Gastroesophageal sphincter (tissue), 3 donors: ENCODE measurements around the gene ARFGEF2.

Experiments
- CTCF ChIP-seq, 4 experiments: fragments of 200-600 bp in 2 of 4; fragments of 450-650 bp in 2 of 4; sonication (generic) in 1 of 4; IDR thresholded peaks; one replicate each; pipeline ENCODE4 v1.5.1; 2017 to 2019; ENCODE audit warnings: antibody characterized with exemption in 4 of 4, mild to moderate bottlenecking in 2 of 4, moderate library complexity in 2 of 4
- EP300 ChIP-seq: sonication (generic); formaldehyde crosslinking; IDR thresholded peaks from one replicate; pipeline ENCODE4 v1.6.1; 2017; ENCODE audit warnings: antibody characterized with exemption, mild to moderate bottlenecking
- POLR2A ChIP-seq, 2 donors: fragments of 450-650 bp; IDR thresholded peaks; one replicate each; pipeline ENCODE4 v1.6.1; 2017; ENCODE audit warnings: antibody characterized with exemption in 2 of 2, mild to moderate bottlenecking in 2 of 2, moderate library complexity in 1 of 2
- POLR2AphosphoS5 ChIP-seq: sonication (generic); formaldehyde crosslinking; IDR thresholded peaks from one replicate; pipeline ENCODE4 v1.6.1; 2017; ENCODE audit warnings: antibody characterized with exemption

- no peak for TF ChIP-seq POLR2A (IDR thresholded peaks at IDR 0.05)
- TF ChIP-seq CTCF (IDR thresholded peaks at IDR 0.05) = no peak
- no peak for TF ChIP-seq POLR2AphosphoS5
- no peak for TF ChIP-seq EP300
Measured at GRCh38 chr20:48953653-48954052, 32.1 kb downstream of the ARFGEF2 start.
